Uterus (tissue), 2 donors: Measurements from ENCODE around the gene GPHN.
A peak's percentile ranks its signal among the peaks of the same experiment; 100 is the strongest.

Source experiments
- POLR2A ChIP-seq, 2 donors: fragments of 450-650 bp; IDR thresholded peaks; one replicate each; pipeline ENCODE4 v1.6.1; 2016; ENCODE audit warnings: antibody characterized with exemption in 2 of 2, mild to moderate bottlenecking in 1 of 2, moderate library complexity in 1 of 2
- TF ChIP-seq, protein P1 (sequence below), 4 experiments: fragments of 200-600 bp in 2 of 4; fragments of 450-650 bp in 2 of 4; sonication (generic) in 2 of 4; IDR thresholded peaks; one replicate each; pipeline ENCODE4 v1.5.1; 2016 to 2019; ENCODE audit warnings: antibody characterized with exemption in 4 of 4, mild to moderate bottlenecking in 2 of 4, moderate library complexity in 1 of 4

GRCh38 chr14:66624336-66624937, 116.5 kb downstream of the GPHN start:
- TF ChIP-seq POLR2A (IDR thresholded peaks at IDR 0.05) = no peak
- TF ChIP-seq, protein P1, sequence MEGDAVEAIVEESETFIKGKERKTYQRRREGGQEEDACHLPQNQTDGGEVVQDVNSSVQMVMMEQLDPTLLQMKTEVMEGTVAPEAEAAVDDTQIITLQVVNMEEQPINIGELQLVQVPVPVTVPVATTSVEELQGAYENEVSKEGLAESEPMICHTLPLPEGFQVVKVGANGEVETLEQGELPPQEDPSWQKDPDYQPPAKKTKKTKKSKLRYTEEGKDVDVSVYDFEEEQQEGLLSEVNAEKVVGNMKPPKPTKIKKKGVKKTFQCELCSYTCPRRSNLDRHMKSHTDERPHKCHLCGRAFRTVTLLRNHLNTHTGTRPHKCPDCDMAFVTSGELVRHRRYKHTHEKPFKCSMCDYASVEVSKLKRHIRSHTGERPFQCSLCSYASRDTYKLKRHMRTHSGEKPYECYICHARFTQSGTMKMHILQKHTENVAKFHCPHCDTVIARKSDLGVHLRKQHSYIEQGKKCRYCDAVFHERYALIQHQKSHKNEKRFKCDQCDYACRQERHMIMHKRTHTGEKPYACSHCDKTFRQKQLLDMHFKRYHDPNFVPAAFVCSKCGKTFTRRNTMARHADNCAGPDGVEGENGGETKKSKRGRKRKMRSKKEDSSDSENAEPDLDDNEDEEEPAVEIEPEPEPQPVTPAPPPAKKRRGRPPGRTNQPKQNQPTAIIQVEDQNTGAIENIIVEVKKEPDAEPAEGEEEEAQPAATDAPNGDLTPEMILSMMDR (IDR thresholded peaks at IDR 0.05) = peak in 3 of 4 experiments; percentile 12 to 49 (median 20)
